Caco-2 (cell line): ENCODE measurements around the gene SP2. TPM values are rescaled to one million over a fixed set of nuclear protein-coding genes. Genes with fewer than 3 reads are reported as not detected.

Experiments used
- BruUV-seq: library from RNA; stranded (reverse); fragments of 400-500 nt; replicated peaks from 2 replicates; lab custom pipeline; 2021; lab: Mats Ljungman, UMichigan
- CTCF ChIA-PET: fragments of 300-600 bp; sonication (Branson Sonifier 250); formaldehyde crosslinking; loops from one replicate; lab custom pipeline; 2022; ENCODE audit warnings: antibody characterized with exemption; lab: Charles Lee
- POLR2A ChIA-PET: fragments of 300-600 bp; sonication (Branson Sonifier 250); formaldehyde crosslinking; loops from one replicate; lab custom pipeline; 2022; ENCODE audit warnings: antibody characterized with exemption; lab: Charles Lee
- DNase-seq, 2 experiments: peaks; one replicate each; pipeline versions ENCODE4 v3.0.0 to v3.0.0-alpha.2; 2020 to 2022
- H3K27me3 ChIP-seq: replicated peaks from 2 replicates; pipeline ENCODE4 v1.6.0; 2011; ENCODE audit warnings: low read length; ENCODE audit not compliant: control insufficient read depth, insufficient read depth
- H3K36me3 ChIP-seq: 2 replicates; pipeline ENCODE4 v1.5.1; 2011; ENCODE audit warnings: low read length; ENCODE audit not compliant: control insufficient read depth, insufficient read depth
- H3K4me1 ChIP-seq: fragments of 250-450 bp; sonication (Bioruptor Pico); 2 replicates; pipeline ENCODE4 v1.5.1; 2020; ENCODE audit warnings: mild to moderate bottlenecking
- H3K4me3 ChIP-seq: 2 replicates; pipeline ENCODE4 v1.5.1; 2011; ENCODE audit warnings: low read depth, mild to moderate bottlenecking, control low read depth, low read length
- H3K9me3 ChIP-seq: fragments of 250-450 bp; sonication (Bioruptor Pico); 2 replicates; pipeline ENCODE4 v1.5.1; 2020; ENCODE audit warnings: mild to moderate bottlenecking, moderate library complexity
- H3K27ac Mint-ChIP-seq: one replicate; pipeline ENCODE4 v1.8.0; 2022; ENCODE audit warnings: mixed read lengths; ENCODE audit not compliant: unreplicated experiment
- H3K27me3 Mint-ChIP-seq: one replicate; pipeline ENCODE4 v1.8.0; 2022; ENCODE audit warnings: mixed read lengths; ENCODE audit not compliant: insufficient read depth, unreplicated experiment
- H3K36me3 Mint-ChIP-seq: one replicate; pipeline ENCODE4 v1.8.0; 2022; ENCODE audit warnings: mild to moderate bottlenecking, mixed read lengths; ENCODE audit not compliant: insufficient read depth, unreplicated experiment
- H3K4me1 Mint-ChIP-seq: one replicate; pipeline ENCODE4 v1.8.0; 2022; ENCODE audit warnings: low read depth, mixed read lengths; ENCODE audit not compliant: unreplicated experiment
- H3K4me3 Mint-ChIP-seq: one replicate; pipeline ENCODE4 v1.8.0; 2022; ENCODE audit warnings: mild to moderate bottlenecking, moderate library complexity, mixed read lengths; ENCODE audit not compliant: unreplicated experiment
- H3K9me3 Mint-ChIP-seq: one replicate; pipeline ENCODE4 v1.8.0; 2022; ENCODE audit warnings: mixed read lengths; ENCODE audit not compliant: unreplicated experiment
- intact Hi-C: fragments of 100-400 bp; cut with micrococcal nuclease; formaldehyde crosslinking; loops from one replicate; pipeline ENCODE4 v1.10.0; 2022; ENCODE audit not compliant: unreplicated experiment
- total RNA-seq: library from RNA; stranded (reverse); gene quantifications from 2 replicates; pipeline ENCODE4 v1.2.3, GENCODE V29; 2022
- TF ChIP-seq, protein P1 (sequence below), 2 experiments: fragments of 200-600 bp in 1 of 2; IDR thresholded peaks; 1 replicate in 1 of 2; 2 replicates in 1 of 2; pipeline versions ENCODE4 v1.5.1 to v1.8.0; 2011 to 2022; ENCODE audit warnings: antibody characterized with exemption in 1 of 2, control low read depth in 1 of 2, inconsistent platforms in 1 of 2, low read depth in 1 of 2, low read length in 1 of 2, mild to moderate bottlenecking in 1 of 2, moderate library complexity in 1 of 2; ENCODE audit not compliant: insufficient read depth in 1 of 2, severe bottlenecking in 1 of 2, unreplicated experiment in 1 of 2

SP2 gene
- total RNA-seq, 1 experiment from 2014 or later, result 25.2 TPM

DNA sequence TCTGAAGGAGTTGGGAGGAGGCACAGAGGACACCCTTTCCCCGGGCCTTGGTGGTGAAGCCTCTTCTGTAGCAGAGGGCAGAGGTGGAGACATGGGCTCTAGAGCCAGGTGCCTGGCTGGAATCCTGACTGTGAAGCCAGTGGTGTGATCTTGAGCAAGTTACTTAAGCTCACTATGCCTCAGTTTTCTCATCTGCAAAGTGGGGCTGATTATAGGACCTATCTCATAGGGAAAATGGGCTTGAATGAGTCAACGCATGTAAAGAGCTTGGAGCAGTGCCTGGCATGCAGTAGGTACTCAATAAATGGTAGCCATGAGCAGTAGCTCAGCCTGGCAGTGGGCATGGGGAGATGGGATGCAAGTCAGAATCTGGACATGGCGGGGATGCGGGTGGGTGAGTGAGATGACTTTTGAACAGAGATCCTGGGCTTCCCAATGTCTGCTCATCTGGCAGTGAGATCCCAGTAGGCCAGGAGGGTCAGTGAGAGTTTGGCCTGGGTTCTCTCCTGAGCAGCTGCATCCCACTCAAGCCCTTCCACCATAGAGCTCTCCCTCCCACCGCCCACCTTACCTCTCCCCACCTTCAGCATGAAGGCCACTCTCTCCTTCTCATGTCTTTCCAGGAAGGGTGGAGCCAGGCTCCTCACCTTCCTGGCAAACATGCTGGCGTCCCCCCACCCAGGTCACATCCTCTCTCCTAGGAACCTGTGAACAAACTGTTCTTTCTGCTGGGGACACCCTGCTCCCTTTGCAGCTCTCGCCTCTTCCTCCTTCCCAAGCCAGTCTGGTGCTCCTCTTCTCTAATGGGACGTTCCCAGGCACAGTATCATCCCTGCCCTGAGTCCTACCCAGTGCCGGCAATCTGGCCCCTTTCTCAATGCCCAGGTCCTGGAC is 13.1 kb upstream of the SP2 start:
- peaks cover 41% of the 10 kb centered on the region for H3K4me1 Mint-ChIP-seq
- H3K27me3 Mint-ChIP-seq, result no peaks in the 10 kb centered on the region
- CTCF ChIA-PET, result interaction anchor here (0.6 to 15.7 kb wide), 5 partner anchors 11 to 556 kb away, joined by 3 to 904 read pairs (median 18); partner anchors contain the start of genes LRRC46, MRPL10, SCRN2 and SP2
- H3K9me3 Mint-ChIP-seq, result no peaks in the 10 kb centered on the region
- H3K36me3 Mint-ChIP-seq, result peaks cover 7% of the 10 kb centered on the region
- H3K27me3 ChIP-seq, result no peaks in the 10 kb centered on the region
- no peak for DNase-seq
- peaks cover 64% of the 10 kb centered on the region for H3K4me1 ChIP-seq
- intact Hi-C loops, result no loop called here
- no peaks in the 10 kb centered on the region for H3K9me3 ChIP-seq
- peak overlapping the region; percentile 1 for H3K27ac Mint-ChIP-seq
- TF ChIP-seq, protein P1, sequence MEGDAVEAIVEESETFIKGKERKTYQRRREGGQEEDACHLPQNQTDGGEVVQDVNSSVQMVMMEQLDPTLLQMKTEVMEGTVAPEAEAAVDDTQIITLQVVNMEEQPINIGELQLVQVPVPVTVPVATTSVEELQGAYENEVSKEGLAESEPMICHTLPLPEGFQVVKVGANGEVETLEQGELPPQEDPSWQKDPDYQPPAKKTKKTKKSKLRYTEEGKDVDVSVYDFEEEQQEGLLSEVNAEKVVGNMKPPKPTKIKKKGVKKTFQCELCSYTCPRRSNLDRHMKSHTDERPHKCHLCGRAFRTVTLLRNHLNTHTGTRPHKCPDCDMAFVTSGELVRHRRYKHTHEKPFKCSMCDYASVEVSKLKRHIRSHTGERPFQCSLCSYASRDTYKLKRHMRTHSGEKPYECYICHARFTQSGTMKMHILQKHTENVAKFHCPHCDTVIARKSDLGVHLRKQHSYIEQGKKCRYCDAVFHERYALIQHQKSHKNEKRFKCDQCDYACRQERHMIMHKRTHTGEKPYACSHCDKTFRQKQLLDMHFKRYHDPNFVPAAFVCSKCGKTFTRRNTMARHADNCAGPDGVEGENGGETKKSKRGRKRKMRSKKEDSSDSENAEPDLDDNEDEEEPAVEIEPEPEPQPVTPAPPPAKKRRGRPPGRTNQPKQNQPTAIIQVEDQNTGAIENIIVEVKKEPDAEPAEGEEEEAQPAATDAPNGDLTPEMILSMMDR (IDR thresholded peaks at IDR 0.05; ENCODE audit: insufficient read depth in 1 of 2, low read depth in 1 of 2, low read length in 1 of 2, severe bottlenecking in 1 of 2, unreplicated experiment in 1 of 2), result no peak
- H3K4me3 Mint-ChIP-seq, result no peak overlapping the region
- no TSS peak for BruUV-seq
- POLR2A ChIA-PET, result interaction anchor here (0.5 to 3.2 kb wide), 3 partner anchors 31 to 165 kb away, joined by 5 to 14 read pairs (median 9); partner anchors contain the start of genes LRRC46, MRPL10 and NFE2L1
- H3K4me3 ChIP-seq, result no peak overlapping the region
- H3K36me3 ChIP-seq, result no peaks in the 10 kb centered on the region

DNA sequence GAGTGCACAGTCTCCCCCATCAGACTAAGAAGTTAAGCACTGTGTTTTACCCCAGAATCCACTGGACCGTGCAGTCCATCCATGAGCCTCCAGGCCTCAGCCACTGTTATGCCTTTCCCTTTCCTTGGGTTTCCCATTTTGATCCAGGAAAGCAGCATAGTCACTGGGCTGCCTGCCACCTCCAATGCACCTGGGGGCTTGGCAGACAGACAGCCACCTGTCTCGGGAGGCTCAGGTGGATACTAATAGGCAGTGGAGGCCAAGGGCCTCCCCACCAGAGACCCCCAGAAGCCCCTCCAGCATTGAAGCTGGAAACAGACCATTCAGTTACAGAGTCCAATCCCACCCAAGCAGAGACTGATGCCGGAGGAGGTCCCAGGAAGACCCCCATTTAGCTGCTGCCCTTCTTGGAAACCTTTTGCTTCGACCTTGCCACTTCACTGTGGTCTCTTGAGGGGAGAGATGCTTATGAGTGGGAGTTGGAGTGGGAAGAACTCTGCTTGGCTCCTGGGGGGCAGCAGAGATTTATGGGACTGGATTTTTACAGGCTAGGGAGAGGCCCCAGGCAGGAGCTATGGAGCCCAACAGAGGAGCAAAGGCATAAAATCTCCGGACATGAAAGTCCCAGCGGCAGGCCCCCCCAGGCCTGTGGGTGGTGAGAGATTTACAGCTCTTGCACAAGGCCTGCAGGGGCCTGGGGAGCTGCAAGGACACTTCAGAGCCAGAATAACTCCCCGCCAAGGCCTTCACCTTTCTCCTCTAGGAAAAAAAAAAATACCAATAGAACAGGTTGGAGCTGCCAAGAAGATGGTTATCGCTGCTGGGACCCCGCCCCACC is 12.2 kb upstream of the SP2 start:
- H3K9me3 ChIP-seq, result no peaks in the 10 kb centered on the region
- peaks cover 7% of the 10 kb centered on the region for H3K36me3 Mint-ChIP-seq
- no peaks in the 10 kb centered on the region for H3K9me3 Mint-ChIP-seq
- no peak overlapping the region for H3K4me3 ChIP-seq
- H3K27ac Mint-ChIP-seq, result peak overlapping the region; percentile 1
- TF ChIP-seq, protein P1 (IDR thresholded peaks at IDR 0.05; ENCODE audit: insufficient read depth in 1 of 2, low read depth in 1 of 2, low read length in 1 of 2, severe bottlenecking in 1 of 2, unreplicated experiment in 1 of 2), result peak in 1 of 2 experiments; percentile 9
- peak overlapping the region; percentile 62 for H3K4me3 Mint-ChIP-seq
- no TSS peak for BruUV-seq
- ChIA-PET CTCF (interaction anchor here (0.8 to 15.7 kb wide), 16 partner anchors 8 to 151 kb away, joined by 3 to 904 read pairs (median 5); partner anchors contain the start of genes CDK5RAP3, LRRC46, MRPL10 and OSBPL7), POLR2A (interaction anchor here (0.5 to 3.5 kb wide), 11 partner anchors 12 to 915 kb away, joined by 3 to 37 read pairs (median 5); partner anchors contain the start of genes LRRC46, MRPL10, NFE2L1 and PNPO)
- peaks cover 55% of the 10 kb centered on the region for H3K4me1 ChIP-seq
- H3K27me3 ChIP-seq, result no peaks in the 10 kb centered on the region
- intact Hi-C loops, result loop anchor here (1.0 to 2.0 kb wide), 2 partner anchors 13 to 33 kb away; partner anchors contain the start of gene SP6
- peak; percentile 94 to 98 for DNase-seq
- no peaks in the 10 kb centered on the region for H3K36me3 ChIP-seq
- H3K27me3 Mint-ChIP-seq, result no peaks in the 10 kb centered on the region
- peaks cover 34% of the 10 kb centered on the region for H3K4me1 Mint-ChIP-seq
